ENCODE data around the gene GLCCI1. TPM values are rescaled to one million over a fixed set of nuclear protein-coding genes. Genes with fewer than 3 reads are reported as not detected.

GLCCI1 gene
- total and polyA plus RNA-seq, 2 of the 13 experiments (the other 11 are each of a cell fraction or from before 2014, with no cell fraction given), result 1.3 to 1.7 TPM

GRCh38 chr7:7977774-7978173 lies 9.2 kb downstream of the GLCCI1 start:
- intact Hi-C loops (cut with micrococcal nuclease; ENCODE audit: unreplicated experiment) (no loop called here), in situ Hi-C loops (cut with HindIII; ENCODE audit: extremely low pct_ligation_motif_present, low pct_unique_long_range_greater_than_20kb) (no loop called here)
- no peak overlapping the region for H2AFZ ChIP-seq (ENCODE audit: low read length)
- ATAC-seq (no peak), DNase-seq (ENCODE audit: low spot score) (no peak), FAIRE-seq (no peak)
- no peak overlapping the region for H3K27ac ChIP-seq (ENCODE audit: extremely low read length, insufficient read depth, low read length)
- H3K4me1 ChIP-seq (ENCODE audit: insufficient read depth, low read length), result no peaks in the 10 kb centered on the region
- no peaks in the 10 kb centered on the region for H3K79me2 ChIP-seq (ENCODE audit: insufficient read depth, low read length)
- no peak for TF ChIP-seq ZNF629 (CRISPR knock-in tag; conservative IDR thresholded peaks at IDR 0.05)
- TF ChIP-seq ZFP82 (CRISPR knock-in tag; IDR thresholded peaks at IDR 0.05; ENCODE audit: borderline replicate concordance), result no peak
- BruUV-seq (replicated peaks), result no TSS peak
- WGBS (ENCODE audit: low lambda C conversion rate), result 88% methylated on average over 2 of the region's 2 CpGs
- H3K36me3 ChIP-seq (replicated peaks in 1 of 2; ENCODE audit: control insufficient read depth in 1 of 2, insufficient read depth in 2 of 2, low read length in 2 of 2), result no peaks in the 10 kb centered on the region
- no peak overlapping the region for H3K4me2 ChIP-seq (ENCODE audit: low read depth, low read length)
- no peaks in the 10 kb centered on the region for H4K20me1 ChIP-seq (ENCODE audit: insufficient read depth, low read length)
- no peaks in the 10 kb centered on the region for H3K27me3 ChIP-seq (ENCODE audit: control insufficient read depth in 1 of 2, insufficient read depth in 2 of 2, low read length in 2 of 2)
- CTCF ChIA-PET (ENCODE audit: low intra/inter-chr PET ratio, low total read pairs), result no interaction called here
- no peak overlapping the region for H3K4me3 ChIP-seq (replicated peaks in 1 of 3; ENCODE audit: insufficient read depth in 1 of 3, low read depth in 2 of 3, low read length in 3 of 3)
- no peak overlapping the region for H3K9ac ChIP-seq (ENCODE audit: insufficient read depth, low read depth, low read length)
- no peaks in the 10 kb centered on the region for H3K9me3 ChIP-seq (ENCODE audit: low read length)
- POLR2A ChIA-PET, result no interaction called here

GRCh38 chr7:7978860-7979259 lies 10.3 kb downstream of the GLCCI1 start:
- H3K27me3 ChIP-seq (ENCODE audit: control insufficient read depth in 1 of 2, insufficient read depth in 2 of 2, low read length in 2 of 2), result no peaks in the 10 kb centered on the region
- in situ Hi-C loops (cut with HindIII; ENCODE audit: extremely low pct_ligation_motif_present, low pct_unique_long_range_greater_than_20kb) (no loop called here), intact Hi-C loops (cut with micrococcal nuclease; ENCODE audit: unreplicated experiment) (no loop called here)
- ChIA-PET CTCF (ENCODE audit: low intra/inter-chr PET ratio, low total read pairs) (no interaction called here), POLR2A (no interaction called here)
- no peaks in the 10 kb centered on the region for H3K36me3 ChIP-seq (replicated peaks in 1 of 2; ENCODE audit: control insufficient read depth in 1 of 2, insufficient read depth in 2 of 2, low read length in 2 of 2)
- FAIRE-seq (no peak), ATAC-seq (no peak), DNase-seq (ENCODE audit: low spot score) (no peak)
- BruUV-seq (replicated peaks), result no TSS peak
- no peak overlapping the region for H3K27ac ChIP-seq (ENCODE audit: extremely low read length, insufficient read depth, low read length)
- no peaks in the 10 kb centered on the region for H3K79me2 ChIP-seq (ENCODE audit: insufficient read depth, low read length)
- H4K20me1 ChIP-seq (ENCODE audit: insufficient read depth, low read length), result no peaks in the 10 kb centered on the region
- no peaks in the 10 kb centered on the region for H3K4me1 ChIP-seq (ENCODE audit: insufficient read depth, low read length)
- H3K9me3 ChIP-seq (ENCODE audit: low read length), result no peaks in the 10 kb centered on the region
- TF ChIP-seq ATF3 (CRISPR knock-in tag; IDR thresholded peaks at IDR 0.05) (no peak), ZNF414 (CRISPR knock-in tag; IDR thresholded peaks at IDR 0.05) (no peak), POLR2AphosphoS2 (IDR thresholded peaks at IDR 0.05; ENCODE audit: low read depth, low read length) (no peak), ZNF652 (CRISPR knock-in tag; IDR thresholded peaks at IDR 0.05; ENCODE audit: borderline replicate concordance, low read depth) (no peak), HOMEZ (CRISPR knock-in tag; IDR thresholded peaks at IDR 0.05; ENCODE audit: low read depth) (no peak), ZNF253 (CRISPR knock-in tag; IDR thresholded peaks at IDR 0.05; ENCODE audit: borderline replicate concordance) (no peak), PLRG1 (conservative IDR thresholded peaks at IDR 0.05) (no peak), ZNF672 (CRISPR knock-in tag; IDR thresholded peaks at IDR 0.05) (no peak), MAFF (IDR thresholded peaks at IDR 0.05; ENCODE audit: low read depth, low read length) (no peak)
- H3K4me3 ChIP-seq (replicated peaks in 1 of 3; ENCODE audit: insufficient read depth in 1 of 3, low read depth in 2 of 3, low read length in 3 of 3), result no peak overlapping the region
- WGBS (ENCODE audit: low lambda C conversion rate), result 39% methylated on average over 2 of the region's 2 CpGs
- H3K4me2 ChIP-seq (ENCODE audit: low read depth, low read length), result no peak overlapping the region
- no peak overlapping the region for H3K9ac ChIP-seq (ENCODE audit: insufficient read depth, low read depth, low read length)
- H2AFZ ChIP-seq (ENCODE audit: low read length), result no peak overlapping the region
